ENCODE data around the gene PKP4. TPM values are rescaled to one million over a fixed set of nuclear protein-coding genes. Genes with fewer than 3 reads are reported as not detected.

The PKP4 gene
- total RNA-seq, 1 experiment from 2014 or later: 59.1 TPM

DNA sequence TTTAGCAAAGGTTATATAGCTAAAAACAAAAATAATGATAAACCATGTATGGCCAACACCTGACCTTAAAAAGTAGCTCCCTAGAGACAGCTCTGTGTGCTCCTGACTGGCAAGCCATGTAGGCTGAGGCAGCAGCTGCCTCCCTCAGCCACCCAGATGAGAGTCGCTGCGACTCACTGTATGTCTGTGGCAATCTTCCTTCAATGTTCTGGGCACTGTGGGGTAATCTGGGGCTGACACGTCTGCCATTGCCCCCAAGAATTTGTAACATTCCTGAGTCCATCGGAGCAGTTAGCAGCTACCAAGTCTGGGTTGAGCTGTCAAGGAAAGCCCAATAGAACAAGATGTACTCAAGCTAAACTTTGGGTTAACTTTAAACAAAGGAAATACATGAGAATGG lies 232.0 kb downstream of the PKP4 start:
- no peak overlapping the region for H2AFZ ChIP-seq
- no peak for DNase-seq
- H4K20me1 ChIP-seq (ENCODE audit: insufficient read depth): no peaks in the 10 kb centered on the region
- CTCF ChIA-PET: no interaction called here
- H3K79me2 ChIP-seq (ENCODE audit: low read depth): no peaks in the 10 kb centered on the region
- H3K36me3 ChIP-seq (ENCODE audit: low read depth): no peaks in the 10 kb centered on the region
- no peaks in the 10 kb centered on the region for H3K9me2 ChIP-seq (ENCODE audit: insufficient read depth)
- H3K27me3 ChIP-seq (ENCODE audit: insufficient read depth, low read depth): no peaks in the 10 kb centered on the region
- intact Hi-C loops (cut with micrococcal nuclease; ENCODE audit: unreplicated experiment): no loop called here
- no peaks in the 10 kb centered on the region for H3F3A ChIP-seq (ENCODE audit: insufficient read depth, low read depth)
- no TSS peak for BruUV-seq (replicated peaks)
- POLR2A ChIA-PET (ENCODE audit: unreplicated experiment): no interaction called here
- no peak overlapping the region for H3K4me3 ChIP-seq
- H3K4me1 ChIP-seq (replicated peaks; ENCODE audit: insufficient read depth): no peaks in the 10 kb centered on the region
- H3K27ac ChIP-seq: no peak overlapping the region
- TF ChIP-seq, protein P1, sequence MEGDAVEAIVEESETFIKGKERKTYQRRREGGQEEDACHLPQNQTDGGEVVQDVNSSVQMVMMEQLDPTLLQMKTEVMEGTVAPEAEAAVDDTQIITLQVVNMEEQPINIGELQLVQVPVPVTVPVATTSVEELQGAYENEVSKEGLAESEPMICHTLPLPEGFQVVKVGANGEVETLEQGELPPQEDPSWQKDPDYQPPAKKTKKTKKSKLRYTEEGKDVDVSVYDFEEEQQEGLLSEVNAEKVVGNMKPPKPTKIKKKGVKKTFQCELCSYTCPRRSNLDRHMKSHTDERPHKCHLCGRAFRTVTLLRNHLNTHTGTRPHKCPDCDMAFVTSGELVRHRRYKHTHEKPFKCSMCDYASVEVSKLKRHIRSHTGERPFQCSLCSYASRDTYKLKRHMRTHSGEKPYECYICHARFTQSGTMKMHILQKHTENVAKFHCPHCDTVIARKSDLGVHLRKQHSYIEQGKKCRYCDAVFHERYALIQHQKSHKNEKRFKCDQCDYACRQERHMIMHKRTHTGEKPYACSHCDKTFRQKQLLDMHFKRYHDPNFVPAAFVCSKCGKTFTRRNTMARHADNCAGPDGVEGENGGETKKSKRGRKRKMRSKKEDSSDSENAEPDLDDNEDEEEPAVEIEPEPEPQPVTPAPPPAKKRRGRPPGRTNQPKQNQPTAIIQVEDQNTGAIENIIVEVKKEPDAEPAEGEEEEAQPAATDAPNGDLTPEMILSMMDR (conservative IDR thresholded peaks at IDR 0.05): no peak
- no peak for TF ChIP-seq EZH2 (IDR thresholded peaks at IDR 0.05; ENCODE audit: low read depth)
- no peaks in the 10 kb centered on the region for H3K9me3 ChIP-seq (ENCODE audit: insufficient read depth, low read depth)
- H3K4me2 ChIP-seq: no peak overlapping the region

DNA sequence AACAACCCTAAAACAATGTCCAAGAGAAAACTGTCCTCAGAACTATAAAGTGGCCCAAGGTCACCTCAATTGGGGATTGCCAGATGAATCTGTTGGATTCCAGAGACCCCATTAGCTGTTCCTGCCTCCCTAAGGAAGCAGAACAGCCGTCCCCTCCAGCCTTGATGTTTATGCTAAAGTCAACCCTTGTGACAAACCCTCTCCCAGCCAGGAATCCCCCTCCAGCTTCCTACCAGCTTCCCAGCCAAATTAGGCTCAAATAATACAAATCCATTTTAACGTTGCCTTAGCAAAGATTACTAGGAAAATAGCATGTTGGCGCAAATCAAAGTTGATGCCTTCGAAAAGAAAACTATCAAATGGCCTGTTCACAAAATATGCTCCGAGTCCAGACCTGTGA lies 232.6 kb downstream of the PKP4 start:
- TF ChIP-seq, protein P1 (conservative IDR thresholded peaks at IDR 0.05): no peak
- no peak for TF ChIP-seq EZH2 (IDR thresholded peaks at IDR 0.05; ENCODE audit: low read depth)
- no peaks in the 10 kb centered on the region for H3K9me2 ChIP-seq (ENCODE audit: insufficient read depth)
- H3K27ac ChIP-seq: no peak overlapping the region
- no TSS peak for BruUV-seq (replicated peaks)
- DNase-seq: no peak
- intact Hi-C loops (cut with micrococcal nuclease; ENCODE audit: unreplicated experiment): no loop called here
- ChIA-PET CTCF (no interaction called here), POLR2A (ENCODE audit: unreplicated experiment) (no interaction called here)
- H4K20me1 ChIP-seq (ENCODE audit: insufficient read depth): no peaks in the 10 kb centered on the region
- no peak overlapping the region for H3K4me2 ChIP-seq
- no peaks in the 10 kb centered on the region for H3K27me3 ChIP-seq (ENCODE audit: insufficient read depth, low read depth)
- no peaks in the 10 kb centered on the region for H3K79me2 ChIP-seq (ENCODE audit: low read depth)
- H2AFZ ChIP-seq: no peak overlapping the region
- no peaks in the 10 kb centered on the region for H3F3A ChIP-seq (ENCODE audit: insufficient read depth, low read depth)
- no peaks in the 10 kb centered on the region for H3K9me3 ChIP-seq (ENCODE audit: insufficient read depth, low read depth)
- no peak overlapping the region for H3K4me3 ChIP-seq
- H3K4me1 ChIP-seq (replicated peaks; ENCODE audit: insufficient read depth): no peaks in the 10 kb centered on the region
- no peaks in the 10 kb centered on the region for H3K36me3 ChIP-seq (ENCODE audit: low read depth)

DNA sequence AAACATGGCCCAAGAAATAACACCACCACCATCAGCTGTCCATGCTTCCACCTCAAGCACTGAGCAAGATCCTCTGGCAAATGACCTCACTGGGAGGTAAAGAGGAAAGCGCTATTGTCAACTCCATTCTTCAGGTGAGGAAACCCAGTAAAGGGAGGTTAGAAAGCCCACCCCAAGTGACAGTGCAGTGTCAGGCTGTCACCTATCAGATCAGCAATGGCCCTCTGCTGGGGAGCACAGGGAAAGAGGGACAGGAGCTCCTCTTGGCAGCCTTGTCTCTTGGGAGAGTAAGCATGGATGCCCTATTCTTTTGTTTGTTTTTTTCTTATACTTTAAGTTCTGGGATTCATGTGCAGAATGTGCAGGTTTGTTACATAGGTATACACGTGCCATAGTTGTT lies 234.1 kb downstream of the PKP4 start:
- H3K27ac ChIP-seq: no peak overlapping the region
- CTCF ChIA-PET: no interaction called here
- no peaks in the 10 kb centered on the region for H4K20me1 ChIP-seq (ENCODE audit: insufficient read depth)
- no peaks in the 10 kb centered on the region for H3K4me1 ChIP-seq (replicated peaks; ENCODE audit: insufficient read depth)
- DNase-seq: no peak
- no peak overlapping the region for H3K4me2 ChIP-seq
- intact Hi-C loops (cut with micrococcal nuclease; ENCODE audit: unreplicated experiment): no loop called here
- H3K27me3 ChIP-seq (ENCODE audit: insufficient read depth, low read depth): no peaks in the 10 kb centered on the region
- no peaks in the 10 kb centered on the region for H3K36me3 ChIP-seq (ENCODE audit: low read depth)
- H3K4me3 ChIP-seq: no peak overlapping the region
- no peaks in the 10 kb centered on the region for H3K9me3 ChIP-seq (ENCODE audit: insufficient read depth, low read depth)
- no peaks in the 10 kb centered on the region for H3K79me2 ChIP-seq (ENCODE audit: low read depth)
- TF ChIP-seq, protein P1 (conservative IDR thresholded peaks at IDR 0.05): no peak
- TF ChIP-seq EZH2 (IDR thresholded peaks at IDR 0.05; ENCODE audit: low read depth): no peak
- no peak overlapping the region for H2AFZ ChIP-seq
- H3K9me2 ChIP-seq (ENCODE audit: insufficient read depth): no peaks in the 10 kb centered on the region
- POLR2A ChIA-PET (ENCODE audit: unreplicated experiment): no interaction called here
- BruUV-seq (replicated peaks): no TSS peak
- H3F3A ChIP-seq (ENCODE audit: insufficient read depth, low read depth): no peaks in the 10 kb centered on the region

Measured in PC-9 (cell line).